Thyroid gland (tissue), 4 donors: ENCODE measurements around the gene ANKRD18A. TPM values are rescaled to one million over a fixed set of nuclear protein-coding genes. Genes with fewer than 3 reads are reported as not detected.
"Not testable (repeated sequence)": the region's sequence is repeated elsewhere in the genome, so short reads cannot be mapped to it uniquely, and the experiment has no call there.

Source experiments
- DNase-seq, 2 donors: peaks; one replicate each; pipeline ENCODE4 v3.0.0-alpha.2; 2019
- H3K27ac ChIP-seq, 3 donors: fragments of 200-600 bp; sonication (generic); 1 replicate in 2 of 3; 2 replicates in 1 of 3; pipeline ENCODE4 v1.5.1; 2016 to 2019; ENCODE audit warnings: mild to moderate bottlenecking in 1 of 3, moderate library complexity in 1 of 3
- H3K27me3 ChIP-seq: fragments of 200-600 bp; sonication (generic); one replicate; pipeline ENCODE4 v1.5.1; 2019
- H3K36me3 ChIP-seq, 2 donors: fragments of 200-600 bp; sonication (generic); one replicate each; pipeline ENCODE4 v1.5.1; 2016 to 2019
- H3K4me1 ChIP-seq, 2 donors: fragments of 200-600 bp; sonication (generic); one replicate each; pipeline ENCODE4 v1.5.1; 2017 to 2019
- H3K4me3 ChIP-seq, 3 donors: fragments of 200-600 bp; sonication (generic); replicated peaks in 1 of 3; 1 replicate in 2 of 3; 2 replicates in 1 of 3; pipeline ENCODE4 v1.5.1; 2016; ENCODE audit warnings: mild to moderate bottlenecking in 1 of 3
- H3K9me3 ChIP-seq: fragments of 200-600 bp; sonication (generic); one replicate; pipeline ENCODE4 v1.5.1; 2017
- CTCF ChIP-seq, 6 experiments: fragments of 200-600 bp in 3 of 6; fragments of 450-650 bp in 3 of 6; sonication (generic) in 3 of 6; IDR thresholded peaks; one replicate each; pipeline ENCODE4 v1.5.1; 2016 to 2019; ENCODE audit warnings: antibody characterized with exemption in 6 of 6, mild to moderate bottlenecking in 2 of 6, inconsistent platforms in 1 of 6, moderate library complexity in 1 of 6
- POLR2A ChIP-seq, 2 donors: fragments of 450-650 bp; IDR thresholded peaks; one replicate each; pipeline ENCODE4 v1.6.1; 2017; ENCODE audit warnings: antibody characterized with exemption in 2 of 2, mild to moderate bottlenecking in 2 of 2, moderate library complexity in 1 of 2
- WGBS, 2 donors: methylation state at CpG; one replicate each; pipeline ENCODE4 v1.1.5; 2017; 5-methylcytosine and 5-hydroxymethylcytosine counted together
- intact Hi-C: fragments of 100-400 bp; cut with DNase I; formaldehyde crosslinking; loops from one replicate; pipeline ENCODE4 v1.15.1; 2023
- total RNA-seq, 4 donors: library from RNA; depleted of rRNA; stranded (reverse); fragments of >200 nt; gene quantifications; one replicate each; pipeline ENCODE4 v1.2.3, GENCODE V29; 2016

The ANKRD18A gene
- total RNA-seq, 4 donors from 2014 or later, result 10.5 to 16.3 (median 12.6) TPM

GRCh38 chr9:38561134-38561533, 59.3 kb downstream of the ANKRD18A start:
- H3K36me3 ChIP-seq, H3K9me3 ChIP-seq, DNase-seq, H3K27ac ChIP-seq, H3K4me1 ChIP-seq, intact Hi-C loops, H3K27me3 ChIP-seq, H3K4me3 ChIP-seq: not testable (repeated sequence)
- 78 to 84% methylated on average over 2 of the region's 2 CpGs for WGBS, 2 donors

GRCh38 chr9:38559172-38559571, 61.2 kb downstream of the ANKRD18A start:
- H3K9me3 ChIP-seq, H3K36me3 ChIP-seq, H3K4me3 ChIP-seq, intact Hi-C loops, DNase-seq, H3K4me1 ChIP-seq, H3K27ac ChIP-seq, H3K27me3 ChIP-seq: not testable (repeated sequence)
- WGBS, 2 donors, result 84 to 93% methylated on average over 3 of the region's 3 CpGs

- intact Hi-C loops, H3K4me3 ChIP-seq, H3K27ac ChIP-seq, H3K4me1 ChIP-seq, H3K27me3 ChIP-seq, H3K36me3 ChIP-seq, DNase-seq, H3K9me3 ChIP-seq: not testable (repeated sequence)
- 68 to 77% methylated on average over 1 of the region's 1 CpG for WGBS, 2 donors
These were observed 62.6 kb downstream of the ANKRD18A start for GRCh38 chr9:38557746-38558145.

GRCh38 chr9:38554966-38555365, 65.4 kb downstream of the ANKRD18A start:
- DNase-seq, H3K27me3 ChIP-seq, H3K4me3 ChIP-seq, H3K27ac ChIP-seq, H3K4me1 ChIP-seq, H3K9me3 ChIP-seq, H3K36me3 ChIP-seq, intact Hi-C loops: not testable (repeated sequence)
- 93 to 100% methylated on average over 2 of the region's 2 CpGs for WGBS, 2 donors

GRCh38 chr9:38553019-38553418, 67.4 kb downstream of the ANKRD18A start:
- H3K36me3 ChIP-seq, intact Hi-C loops, H3K27ac ChIP-seq, H3K9me3 ChIP-seq, H3K27me3 ChIP-seq, H3K4me1 ChIP-seq, H3K4me3 ChIP-seq, DNase-seq: not testable (repeated sequence)
- 87 to 89% methylated on average over 4 of the region's 4 CpGs for WGBS, 2 donors

- intact Hi-C loops, H3K9me3 ChIP-seq: not testable (repeated sequence)
- 77 to 100% methylated on average over 1 of the region's 2 CpGs for WGBS, 2 donors
These were observed 73.8 kb downstream of the ANKRD18A start for GRCh38 chr9:38546497-38547163.

GRCh38 chr9:38540535-38540934, 79.9 kb downstream of the ANKRD18A start:
- H3K9me3 ChIP-seq, H3K27me3 ChIP-seq, intact Hi-C loops, H3K36me3 ChIP-seq, DNase-seq, H3K27ac ChIP-seq, H3K4me3 ChIP-seq, H3K4me1 ChIP-seq: not testable (repeated sequence)
- WGBS, 2 donors, result 64 to 89% methylated on average over 4 to 5 of the region's 5 CpGs

More at GRCh38 chr9:38546497-38547163, 73.8 kb downstream of the ANKRD18A start:
- not testable (repeated sequence) for H3K27me3 ChIP-seq, H3K4me3 ChIP-seq, H3K4me1 ChIP-seq, H3K27ac ChIP-seq, DNase-seq, H3K36me3 ChIP-seq

GRCh38 chr9:38529317-38529716, 91.1 kb downstream of the ANKRD18A start:
- Histone ChIP-seq H3K27ac (no peak overlapping the region), H3K27me3 (no peaks in the 10 kb centered on the region), H3K36me3 (no peaks in the 10 kb centered on the region), H3K4me3 (no peak overlapping the region), H3K4me1 (no peaks in the 10 kb centered on the region), H3K9me3 (no peaks in the 10 kb centered on the region)
- TF ChIP-seq POLR2A (IDR thresholded peaks at IDR 0.05), result no peak
- TF ChIP-seq CTCF (IDR thresholded peaks at IDR 0.05), result no peak
- intact Hi-C loops, result no loop called here
- no peak for DNase-seq

GRCh38 chr9:38527503-38527902, 92.9 kb downstream of the ANKRD18A start:
- intact Hi-C loops, result no loop called here
- no peak overlapping the region for H3K27ac ChIP-seq
- H3K27me3 ChIP-seq, result no peaks in the 10 kb centered on the region
- 34 to 46% methylated on average over 7 of the region's 10 CpGs for WGBS, 2 donors
- TF ChIP-seq POLR2A (IDR thresholded peaks at IDR 0.05), result no peak
- no peaks in the 10 kb centered on the region for H3K9me3 ChIP-seq
- no peak for DNase-seq
- H3K4me1 ChIP-seq, result no peaks in the 10 kb centered on the region
- H3K4me3 ChIP-seq, result no peak overlapping the region
- H3K36me3 ChIP-seq, result no peaks in the 10 kb centered on the region
